GM23338 (cell line): Measurements from ENCODE around the gene MYH10. TPM values are rescaled to one million over a fixed set of nuclear protein-coding genes. Genes with fewer than 3 reads are reported as not detected.

ENCODE experiments used
- ATAC-seq: fragments of 200-7000 bp; cut with Tn5 transposase; 3 replicates; pipeline ENCODE4 v1.9.1; 2020
- DNase-seq: peaks from one replicate; pipeline ENCODE4 v3.0.0-alpha.2; 2015; ENCODE audit warnings: low spot score
- H2AFZ ChIP-seq: fragments of 200-600 bp; sonication (generic); 2 replicates; pipeline ENCODE4 v1.8.0; 2016; ENCODE audit warnings: antibody characterized with exemption, mild to moderate bottlenecking, moderate library complexity
- H3F3A ChIP-seq: fragments of 200-600 bp; sonication (generic); replicated peaks from 2 replicates; pipeline ENCODE4 v1.8.0; 2017; ENCODE audit warnings: antibody characterized with exemption, mixed run types, low read depth
- H3K27ac ChIP-seq: fragments of 200-600 bp; sonication (generic); 2 replicates; pipeline ENCODE4 v1.6.1; 2016; ENCODE audit warnings: low read depth
- H3K27me3 ChIP-seq: fragments of 200-600 bp; sonication (generic); 2 replicates; pipeline ENCODE4 v1.8.0; 2016; ENCODE audit warnings: mild to moderate bottlenecking, mixed run types, moderate library complexity; ENCODE audit not compliant: insufficient read depth
- H3K36me3 ChIP-seq: fragments of 200-600 bp; sonication (generic); 2 replicates; pipeline ENCODE4 v1.8.0; 2016; ENCODE audit warnings: mild to moderate bottlenecking; ENCODE audit not compliant: insufficient read depth
- H3K4me1 ChIP-seq: fragments of 200-600 bp; sonication (generic); 2 replicates; pipeline ENCODE4 v1.8.0; 2016; ENCODE audit warnings: mild to moderate bottlenecking, moderate library complexity; ENCODE audit not compliant: insufficient read depth
- H3K4me2 ChIP-seq: fragments of 200-600 bp; sonication (generic); 2 replicates; pipeline ENCODE4 v1.7.1; 2017; ENCODE audit warnings: mixed run types
- H3K4me3 ChIP-seq: fragments of 200-600 bp; sonication (generic); 2 replicates; pipeline ENCODE4 v1.6.1; 2016; ENCODE audit warnings: mixed run types
- H3K79me2 ChIP-seq: fragments of 200-600 bp; sonication (generic); replicated peaks from 2 replicates; pipeline ENCODE4 v1.8.0; 2017; ENCODE audit warnings: mild to moderate bottlenecking; ENCODE audit not compliant: insufficient read depth
- H3K9me2 ChIP-seq: fragments of 200-600 bp; sonication (generic); 2 replicates; pipeline ENCODE4 v1.8.0; 2017; ENCODE audit not compliant: insufficient read depth
- H4K20me1 ChIP-seq: fragments of 200-600 bp; sonication (generic); replicated peaks from 2 replicates; pipeline ENCODE4 v1.8.0; 2017; ENCODE audit warnings: mild to moderate bottlenecking; ENCODE audit not compliant: insufficient read depth
- H3K27ac Mint-ChIP-seq: 2 replicates; pipeline ENCODE4 v1.8.0; 2020; ENCODE audit warnings: inconsistent platforms, mild to moderate bottlenecking, moderate library complexity, mixed read lengths
- H3K27me3 Mint-ChIP-seq: 3 replicates; pipeline ENCODE4 v1.8.0; 2022; ENCODE audit warnings: low read depth, mild to moderate bottlenecking, moderate library complexity, mixed read lengths, inconsistent platforms; ENCODE audit not compliant: insufficient read depth, poor library complexity
- H3K36me3 Mint-ChIP-seq: 3 replicates; pipeline ENCODE4 v1.8.0; 2021; ENCODE audit warnings: low read depth, mild to moderate bottlenecking, inconsistent platforms, moderate library complexity, mixed read lengths
- H3K4me1 Mint-ChIP-seq: 3 replicates; pipeline ENCODE4 v1.8.0; 2020; ENCODE audit warnings: mild to moderate bottlenecking, inconsistent platforms, mixed read lengths
- H3K4me3 Mint-ChIP-seq: 3 replicates; pipeline ENCODE4 v1.8.0; 2021; ENCODE audit warnings: moderate library complexity, mild to moderate bottlenecking, inconsistent platforms, mixed read lengths
- H3K9me3 Mint-ChIP-seq: 3 replicates; pipeline ENCODE4 v1.8.0; 2020; ENCODE audit warnings: moderate library complexity, mild to moderate bottlenecking, inconsistent platforms, mixed read lengths
- CREB1 ChIP-seq: fragments of 250-450 bp; sonication (Bioruptor Pico); IDR thresholded peaks from 2 replicates; pipeline ENCODE4 v1.5.0; 2020; ENCODE audit warnings: low read depth, mild to moderate bottlenecking, moderate library complexity
- CTCF ChIP-seq, 2 experiments: fragments of 200-600 bp in 1 of 2; sonication (generic) in 1 of 2; conservative IDR thresholded peaks; 2 replicates each; pipeline versions ENCODE4 v1.5.1 to v1.6.1; 2016 to 2017; ENCODE audit warnings: antibody characterized with exemption in 2 of 2, low read depth in 2 of 2, mild to moderate bottlenecking in 2 of 2, moderate library complexity in 1 of 2
- ETS1 ChIP-seq: IDR thresholded peaks from 2 replicates; pipeline ENCODE4 v1.6.1; 2016; ENCODE audit warnings: antibody characterized with exemption
- EZH2 ChIP-seq: fragments of 200-600 bp; sonication (generic); IDR thresholded peaks from one replicate; pipeline ENCODE4 v1.8.0; 2017; ENCODE audit warnings: antibody characterized with exemption, mild to moderate bottlenecking, low read depth; ENCODE audit not compliant: unreplicated experiment
- EZH2phosphoT487 ChIP-seq: fragments of 200-600 bp; sonication (generic); IDR thresholded peaks from one replicate; pipeline ENCODE4 v1.8.1; 2018; ENCODE audit warnings: antibody characterized with exemption; ENCODE audit not compliant: unreplicated experiment
- JUNB ChIP-seq: IDR thresholded peaks from one replicate; pipeline ENCODE4 v1.6.1; 2016; ENCODE audit warnings: antibody characterized with exemption; ENCODE audit not compliant: unreplicated experiment
- NANOG ChIP-seq: IDR thresholded peaks from 2 replicates; pipeline ENCODE4 v1.6.1; 2016; ENCODE audit warnings: antibody characterized with exemption, borderline replicate concordance
- POLR2AphosphoS5 ChIP-seq: IDR thresholded peaks from 2 replicates; pipeline ENCODE4 v1.6.1; 2016; ENCODE audit warnings: antibody characterized with exemption, low read depth
- REST ChIP-seq: IDR thresholded peaks from one replicate; pipeline ENCODE4 v1.6.1; 2018; ENCODE audit warnings: antibody characterized with exemption; ENCODE audit not compliant: unreplicated experiment
- STAT1 ChIP-seq: IDR thresholded peaks from one replicate; pipeline ENCODE4 v1.6.1; 2016; ENCODE audit warnings: antibody characterized with exemption; ENCODE audit not compliant: unreplicated experiment
- ZNF114 ChIP-seq: fragments of 250-450 bp; sonication (Bioruptor Pico); IDR thresholded peaks from 2 replicates; pipeline ENCODE4 v1.5.0; 2020; ENCODE audit warnings: mild to moderate bottlenecking, moderate library complexity
- ZNF331 ChIP-seq: fragments of 250-450 bp; sonication (Bioruptor Pico); IDR thresholded peaks from 2 replicates; pipeline ENCODE4 v1.5.0; 2020; ENCODE audit warnings: low read depth, mild to moderate bottlenecking, moderate library complexity
- ZNF462 ChIP-seq: fragments of 250-450 bp; sonication (Bioruptor Pico); IDR thresholded peaks from 2 replicates; pipeline ENCODE4 v1.5.0; 2020; ENCODE audit warnings: mild to moderate bottlenecking, moderate library complexity
- polyA plus RNA-seq: library from polyadenylated mRNA; unstranded; fragments of >200 nt; fragmentation: Nextera tagmentation; extraction: Ambion mirVana; gene quantifications from 2 replicates; pipeline ENCODE4 v1.2.1, GENCODE V29; 2016
- total RNA-seq: library from RNA; depleted of rRNA; stranded (reverse); fragments of >200 nt; shearing (Covaris generic); gene quantifications from 2 replicates; pipeline ENCODE4 v1.2.3, GENCODE V29; 2014

MYH10 gene
- total and polyA plus RNA-seq, 2 experiments from 2014 or later: 89.5 to 230 TPM

- no peaks in the 10 kb centered on the region for H3K27me3 ChIP-seq
- H4K20me1 ChIP-seq: peaks cover 21% of the 10 kb centered on the region
- ATAC-seq (no peak), DNase-seq (no peak)
- no peaks in the 10 kb centered on the region for H3K4me1 ChIP-seq
- no peaks in the 10 kb centered on the region for H3K4me1 Mint-ChIP-seq
- H3K27me3 Mint-ChIP-seq: peaks cover 8% of the 10 kb centered on the region
- H3K27ac ChIP-seq: no peak overlapping the region
- H2AFZ ChIP-seq: no peak overlapping the region
- TF ChIP-seq REST: no peak
- TF ChIP-seq ETS1: no peak
- no peak for TF ChIP-seq ZNF114 (CRISPR knock-in tag)
- TF ChIP-seq JUNB: no peak
- no peak for TF ChIP-seq NANOG
- TF ChIP-seq CREB1 (CRISPR knock-in tag): no peak
- no peak for TF ChIP-seq ZNF331
- TF ChIP-seq ZNF462 (CRISPR knock-in tag): no peak
- TF ChIP-seq STAT1: no peak
- TF ChIP-seq CTCF (conservative IDR thresholded peaks at IDR 0.05; ENCODE audit: low read depth in 2 of 2): no peak
- TF ChIP-seq EZH2: no peak
- no peak for TF ChIP-seq EZH2phosphoT487
- TF ChIP-seq POLR2AphosphoS5: no peak
- no peak overlapping the region for H3K4me3 ChIP-seq
- H3F3A ChIP-seq: peaks cover 7% of the 10 kb centered on the region; the same call in 1 of the 2 replicates
- peaks cover 76% of the 10 kb centered on the region for H3K36me3 ChIP-seq
- no peaks in the 10 kb centered on the region for H3K9me2 ChIP-seq
- peaks cover 95% of the 10 kb centered on the region for H3K36me3 Mint-ChIP-seq
- no peaks in the 10 kb centered on the region; the same call in 1 of the 2 replicates for H3K79me2 ChIP-seq
- no peak overlapping the region for H3K4me3 Mint-ChIP-seq
- H3K27ac Mint-ChIP-seq: no peak overlapping the region
- no peak overlapping the region for H3K4me2 ChIP-seq
- H3K9me3 Mint-ChIP-seq: no peaks in the 10 kb centered on the region
Measured at GRCh38 chr17:8481703-8482102, 148.8 kb downstream of the MYH10 start.
